Activated CD4-positive, alpha-beta T cell treated with anti-CD3 and anti-CD28 coated beads for 48 hours (primary cell): Measurements from ENCODE around the gene API5.
"Not testable (repeated sequence)": the region's sequence is repeated elsewhere in the genome, so short reads cannot be mapped to it uniquely, and the experiment has no call there.

ENCODE experiments used
- DNase-seq: peaks from one replicate; pipeline ENCODE4 v3.0.0-alpha.2; 2020

The API5 gene

GRCh38 chr11:43311791-43312607 is at the start of gene API5:
Gene API5, plus strand, starts transcription at chr11:43311996. Its CDS starts 132 bp downstream, at chr11:43312128.
- DNase-seq = peak; percentile 95

- no peak for DNase-seq
These were observed 43.8 kb upstream of the API5 start for GRCh38 chr11:43267856-43268580.

- DNase-seq = no peak
These were observed 43.0 kb upstream of the API5 start for GRCh38 chr11:43268786-43269185.

- DNase-seq = no peak
These were observed 42.4 kb upstream of the API5 start for GRCh38 chr11:43269254-43269918.

DNA sequence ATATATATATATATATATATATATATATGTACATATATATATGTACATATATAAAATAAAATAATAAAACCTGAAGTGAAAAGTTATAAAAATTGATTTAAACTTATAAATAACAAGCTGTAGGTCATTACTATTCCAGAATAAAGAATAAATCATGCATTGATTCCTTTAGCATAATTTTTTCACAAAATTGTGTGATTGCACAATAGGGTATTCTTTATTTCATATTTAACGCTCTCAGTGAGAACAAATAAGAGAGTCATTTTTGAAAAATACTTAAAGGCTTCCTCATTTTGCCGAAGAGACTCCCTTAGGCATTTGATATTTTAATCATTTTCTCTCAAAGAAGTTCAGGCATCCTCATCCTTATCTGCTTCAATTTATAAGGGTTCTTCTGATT is 41.3 kb upstream of the API5 start:
- no peak for DNase-seq

DNA sequence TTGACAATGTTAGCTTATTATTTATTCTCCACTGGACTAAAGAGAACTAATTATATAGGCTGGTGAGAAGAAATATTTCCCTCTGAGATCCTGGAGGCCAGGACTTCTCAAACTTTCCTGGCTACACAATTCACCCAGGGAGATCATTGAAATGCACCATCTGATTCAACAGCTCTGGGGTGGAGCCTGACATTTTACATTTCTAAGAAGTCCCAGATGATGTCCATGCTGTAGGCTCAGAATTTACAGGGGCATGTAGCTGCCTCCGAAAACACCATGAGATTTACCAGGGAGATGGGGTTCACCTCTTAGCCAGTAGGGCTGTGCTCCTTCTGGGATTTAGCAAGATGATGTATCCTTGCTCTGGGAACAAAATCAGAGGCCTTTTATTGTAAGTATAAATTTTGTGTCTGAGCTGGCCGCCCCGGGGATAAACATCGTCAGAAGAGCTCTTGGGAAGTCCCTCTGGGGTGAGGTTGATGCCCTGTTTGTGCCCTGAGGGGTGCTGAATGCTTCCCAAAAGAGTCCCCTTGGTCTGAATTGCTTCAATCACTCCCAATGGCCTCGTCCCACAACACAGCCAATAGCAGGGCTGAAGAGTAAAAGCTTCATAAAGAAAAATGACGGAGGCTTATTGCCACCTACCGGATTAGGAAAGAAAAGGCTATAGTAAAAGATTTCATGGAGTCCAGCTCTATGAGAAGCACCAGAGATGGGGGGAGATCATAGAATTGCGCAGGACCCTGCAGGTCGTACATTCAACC is 33.4 kb upstream of the API5 start:
- DNase-seq = no peak

GRCh38 chr11:43282607-43283440 is 29.0 kb upstream of the API5 start:
- DNase-seq = peak; percentile 56

DNA sequence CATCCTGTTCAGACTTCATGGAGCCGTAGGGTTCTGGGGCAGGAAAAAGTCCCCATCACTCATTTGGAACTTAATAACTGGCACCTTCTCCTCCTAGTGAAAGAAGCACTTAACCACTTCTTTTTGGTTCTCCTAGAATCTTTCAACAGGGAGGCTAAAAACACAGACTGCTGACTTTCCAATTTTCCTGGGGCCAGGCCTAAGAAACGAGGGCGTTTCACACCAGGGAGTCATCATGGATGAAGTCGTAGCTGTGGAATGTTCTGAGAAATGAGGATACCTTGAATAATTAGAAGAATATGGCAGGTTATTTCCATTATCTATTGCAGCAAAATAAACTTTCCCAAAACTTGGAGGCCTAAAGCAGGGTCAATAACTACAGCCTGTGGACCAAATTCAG is 26.0 kb upstream of the API5 start:
- DNase-seq = no peak

GRCh38 chr11:43289368-43289767 is 22.4 kb upstream of the API5 start:
- DNase-seq = no peak

- no peak for DNase-seq
These were observed 13.4 kb upstream of the API5 start for GRCh38 chr11:43298397-43298796.

GRCh38 chr11:43315966-43316365 is 4.2 kb downstream of the API5 start:
- DNase-seq = no peak

DNA sequence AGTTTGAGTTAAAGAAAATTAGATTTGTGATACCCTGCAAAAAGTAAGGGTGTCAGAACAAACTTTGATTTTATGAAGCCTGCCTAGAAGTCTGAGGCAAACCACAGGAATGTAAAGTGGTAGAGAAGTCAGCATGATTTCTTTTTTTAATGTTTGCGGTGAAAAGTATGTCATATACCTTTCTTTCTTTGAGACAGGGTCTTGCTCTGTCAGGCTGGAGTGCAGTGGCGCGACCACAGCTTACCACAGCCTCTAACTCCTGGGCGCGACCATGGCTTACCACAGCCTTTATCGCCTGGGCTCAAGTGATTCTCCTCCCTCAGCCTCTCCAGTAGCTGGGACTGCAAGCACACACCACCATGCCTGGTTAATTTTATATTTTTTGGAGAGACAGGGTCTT is 4.7 kb downstream of the API5 start:
- DNase-seq = peak; percentile 34

DNA sequence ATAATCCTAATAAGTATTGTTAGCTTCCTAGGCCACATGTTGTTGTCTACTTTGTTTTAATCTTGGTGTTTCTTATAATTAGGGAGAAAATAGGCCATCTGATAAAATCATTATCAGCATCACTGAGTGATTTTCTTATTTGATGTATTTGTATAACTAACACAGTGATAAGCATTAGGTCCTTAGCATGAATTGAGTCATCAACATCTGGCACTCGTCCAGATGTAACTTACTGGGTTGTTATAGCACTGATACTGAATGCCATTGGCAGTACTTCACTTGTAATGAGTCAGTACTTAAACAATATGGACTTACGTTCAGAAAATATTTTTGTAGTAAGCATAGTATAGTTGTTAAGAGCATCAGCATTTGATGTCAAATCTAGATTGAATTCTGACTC is 16.2 kb downstream of the API5 start:
- no peak for DNase-seq

GRCh38 chr11:43328482-43328881 is 16.7 kb downstream of the API5 start:
- no peak for DNase-seq

GRCh38 chr11:43341159-43341558 is 29.4 kb downstream of the API5 start:
- no peak for DNase-seq

GRCh38 chr11:43351426-43351825 is 39.6 kb downstream of the API5 start:
- DNase-seq = not testable (repeated sequence)

DNA sequence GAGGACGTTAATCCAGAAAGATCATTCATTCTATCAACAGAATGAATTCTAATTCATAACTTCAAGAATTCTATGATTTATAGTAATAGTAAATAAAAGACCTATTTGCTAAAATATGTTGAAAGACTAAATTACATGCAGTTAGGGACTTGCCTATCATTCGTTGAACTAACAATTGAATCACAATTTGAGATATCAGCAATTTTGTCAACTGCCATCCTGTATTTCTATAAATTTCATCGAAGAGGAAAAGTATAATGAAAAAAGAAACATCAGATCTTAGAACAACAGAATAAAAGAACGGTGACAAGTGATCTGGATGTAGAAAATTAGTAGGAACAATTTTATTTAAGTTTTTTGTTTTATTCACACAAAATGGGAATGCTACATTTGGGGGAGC is 42.5 kb downstream of the API5 start:
- DNase-seq = no peak

DNA sequence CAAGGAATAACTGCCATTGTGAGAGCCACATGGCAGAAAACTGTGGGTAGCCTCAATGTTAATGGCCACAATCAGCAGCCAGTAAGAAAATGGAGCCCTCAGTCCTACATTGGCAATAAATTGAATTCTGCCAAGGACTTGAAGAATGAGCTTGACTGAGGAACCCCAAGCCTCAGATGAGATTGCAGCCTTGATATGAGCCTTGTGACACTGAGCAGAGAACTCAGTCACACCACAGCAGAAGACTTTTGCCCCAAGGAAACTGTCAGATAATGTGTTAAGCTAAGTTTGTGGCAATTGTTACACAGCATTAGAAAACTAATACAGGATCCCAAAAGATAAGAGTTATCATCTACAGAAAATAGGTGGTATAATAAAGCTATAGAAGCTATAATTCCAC is 44.5 kb downstream of the API5 start:
- no peak for DNase-seq

DNA sequence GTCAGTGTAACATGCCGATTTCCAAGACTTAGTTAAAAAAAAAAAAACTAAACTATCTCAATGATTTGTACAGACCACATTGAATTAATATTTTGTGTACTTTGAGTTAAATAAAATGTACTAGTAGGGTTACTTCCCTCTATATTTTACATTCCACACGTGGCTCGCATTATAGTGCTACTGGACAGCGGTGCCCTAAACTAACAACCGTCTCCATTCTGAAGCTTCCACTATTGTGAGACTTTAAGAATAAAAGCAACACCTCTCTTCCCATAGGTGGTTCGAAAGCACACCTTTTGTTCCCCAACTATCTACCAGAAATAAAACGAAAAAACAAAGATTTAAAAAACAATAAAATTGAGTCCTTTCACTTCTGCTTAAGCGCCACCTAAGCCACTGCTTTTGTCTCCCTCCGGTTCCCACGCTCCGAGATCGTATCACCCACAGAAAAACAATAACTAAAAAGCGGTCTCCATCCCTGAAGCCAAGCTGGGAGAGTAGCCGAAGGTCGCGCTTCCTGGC is 46.5 kb downstream of the API5 start:
- DNase-seq = no peak

DNA sequence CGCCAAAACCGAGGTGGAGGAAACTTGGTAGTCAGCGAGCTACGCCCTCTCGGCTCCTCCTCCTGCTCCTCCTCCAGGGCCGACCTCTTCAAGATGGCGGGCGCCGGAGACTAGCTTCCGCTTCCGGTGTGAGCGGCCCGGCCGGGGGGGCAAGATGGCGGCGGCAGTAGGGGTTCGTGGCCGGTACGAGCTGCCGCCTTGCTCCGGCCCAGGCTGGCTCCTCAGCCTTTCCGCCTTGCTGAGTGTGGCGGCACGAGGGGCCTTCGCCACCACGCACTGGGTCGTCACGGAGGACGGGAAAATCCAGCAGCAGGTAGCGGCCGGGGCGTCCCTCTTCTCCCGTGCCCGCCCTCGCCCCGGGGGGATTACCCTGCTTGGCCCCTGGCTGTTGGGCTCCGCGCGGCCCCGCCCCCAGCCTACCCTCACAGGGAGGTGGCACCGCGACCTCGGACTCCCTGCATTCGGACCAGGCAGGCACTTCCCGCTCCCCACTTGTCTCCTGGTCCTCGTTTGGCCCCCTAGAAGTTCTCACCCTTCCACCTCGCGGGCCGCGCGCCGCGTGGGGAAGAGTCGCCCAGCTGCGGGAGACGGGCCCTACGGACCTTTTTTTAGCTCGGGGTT is 47.1 kb downstream of the API5 start, which contains the start of gene TTC17:
Gene TTC17 (plus strand): TSS at position 120 of the 621 bp plus-strand sequence. CDS start 35 bp downstream, at position 155.
- DNase-seq = peak; percentile 96

DNA sequence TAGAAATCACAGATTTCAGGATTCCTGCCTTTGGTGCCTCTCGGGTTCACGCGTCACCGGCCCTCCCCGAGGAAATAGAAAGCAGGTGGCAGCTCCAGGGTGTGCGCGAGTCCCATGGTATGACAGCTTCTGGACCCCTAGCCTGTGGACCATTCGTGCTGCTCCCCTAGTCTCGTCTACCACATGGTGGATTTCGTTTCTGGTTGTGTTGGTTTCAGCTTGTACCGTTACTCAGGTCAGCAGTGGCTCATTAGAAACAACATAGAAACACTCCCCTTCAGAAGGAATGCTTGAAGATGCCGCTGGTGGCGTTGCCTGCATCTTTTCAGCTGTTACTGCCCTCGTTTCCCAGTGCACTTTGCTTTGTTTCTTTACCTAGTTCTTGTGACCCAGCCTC is 47.6 kb downstream of the API5 start:
- DNase-seq = peak; percentile 51
